CD4-positive, alpha-beta T cell treated with Interleukin-2 at 100 ng/mL for 4 hours (primary cell): ENCODE data around the gene CHKB.

Experiments used
- DNase-seq: peaks from one replicate; pipeline ENCODE4 v3.0.0-alpha.2; 2020; ENCODE audit warnings: low spot score

Gene CHKB

GRCh38 chr22:50573491-50574382 is 8.9 kb downstream of the CHKB start:
- DNase-seq, result no peak

GRCh38 chr22:50572965-50573364 is 9.7 kb downstream of the CHKB start:
- no peak for DNase-seq

- DNase-seq, result no peak
Measured at GRCh38 chr22:50571264-50572175, 11.1 kb downstream of the CHKB start.

GRCh38 chr22:50570861-50571260 is 11.8 kb downstream of the CHKB start:
- no peak for DNase-seq

- no peak for DNase-seq
Measured at GRCh38 chr22:50569896-50570535, 12.6 kb downstream of the CHKB start.

GRCh38 chr22:50569041-50569459 is 13.6 kb downstream of the CHKB start:
- no peak for DNase-seq

GRCh38 chr22:50568626-50569025 is 14.0 kb downstream of the CHKB start:
- no peak for DNase-seq

GRCh38 chr22:50567721-50568252 is 14.9 kb downstream of the CHKB start:
- no peak for DNase-seq

GRCh38 chr22:50564289-50564688 is 18.4 kb downstream of the CHKB start:
- no peak for DNase-seq

GRCh38 chr22:50563413-50564160 is 19.1 kb downstream of the CHKB start:
- DNase-seq, result no peak

GRCh38 chr22:50562523-50563412 is 19.9 kb downstream of the CHKB start, which contains the start of gene SYCE3:
Gene SYCE3 (minus strand): TSS chr22:50562919. CDS start chr22:50556405, 6,514 bp downstream.
- peak; percentile 97 for DNase-seq

GRCh38 chr22:50561401-50562358 is 21.0 kb downstream of the CHKB start:
- DNase-seq, result no peak

- no peak for DNase-seq
Measured at GRCh38 chr22:50560034-50560433, 22.6 kb downstream of the CHKB start.

GRCh38 chr22:50556703-50557102 is 25.9 kb downstream of the CHKB start:
- no peak for DNase-seq

GRCh38 chr22:50553310-50553709 is 29.3 kb downstream of the CHKB start:
- DNase-seq, result no peak

GRCh38 chr22:50551160-50551752 is 31.4 kb downstream of the CHKB start:
- DNase-seq, result no peak

- DNase-seq, result no peak
Measured at GRCh38 chr22:50550395-50550794, 32.3 kb downstream of the CHKB start.

- DNase-seq, result no peak
Measured at GRCh38 chr22:50548921-50549790, 33.5 kb downstream of the CHKB start.
